ENCODE results near the gene NEK7.

DNA sequence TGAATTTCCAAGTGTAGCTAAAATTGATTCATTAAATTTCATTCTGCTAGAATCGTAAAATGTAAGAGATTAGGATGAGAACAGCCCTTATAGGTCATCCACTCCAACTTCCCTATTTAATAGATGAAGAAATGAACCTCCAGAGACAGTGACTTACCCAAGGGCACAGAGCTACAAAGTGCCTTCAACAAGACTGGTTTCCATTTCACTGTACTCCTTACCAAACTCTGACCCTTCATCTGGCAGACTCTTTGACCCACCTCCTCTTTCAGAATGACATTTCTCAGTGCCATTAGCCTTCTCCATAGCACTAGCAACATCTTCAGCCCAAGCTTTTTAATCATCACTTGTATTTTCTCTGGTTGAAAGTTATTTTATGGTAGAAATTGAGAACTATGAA lies 161.3 kb downstream of the NEK7 start:
- TF ChIP-seq, protein P1, sequence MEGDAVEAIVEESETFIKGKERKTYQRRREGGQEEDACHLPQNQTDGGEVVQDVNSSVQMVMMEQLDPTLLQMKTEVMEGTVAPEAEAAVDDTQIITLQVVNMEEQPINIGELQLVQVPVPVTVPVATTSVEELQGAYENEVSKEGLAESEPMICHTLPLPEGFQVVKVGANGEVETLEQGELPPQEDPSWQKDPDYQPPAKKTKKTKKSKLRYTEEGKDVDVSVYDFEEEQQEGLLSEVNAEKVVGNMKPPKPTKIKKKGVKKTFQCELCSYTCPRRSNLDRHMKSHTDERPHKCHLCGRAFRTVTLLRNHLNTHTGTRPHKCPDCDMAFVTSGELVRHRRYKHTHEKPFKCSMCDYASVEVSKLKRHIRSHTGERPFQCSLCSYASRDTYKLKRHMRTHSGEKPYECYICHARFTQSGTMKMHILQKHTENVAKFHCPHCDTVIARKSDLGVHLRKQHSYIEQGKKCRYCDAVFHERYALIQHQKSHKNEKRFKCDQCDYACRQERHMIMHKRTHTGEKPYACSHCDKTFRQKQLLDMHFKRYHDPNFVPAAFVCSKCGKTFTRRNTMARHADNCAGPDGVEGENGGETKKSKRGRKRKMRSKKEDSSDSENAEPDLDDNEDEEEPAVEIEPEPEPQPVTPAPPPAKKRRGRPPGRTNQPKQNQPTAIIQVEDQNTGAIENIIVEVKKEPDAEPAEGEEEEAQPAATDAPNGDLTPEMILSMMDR (IDR thresholded peaks at IDR 0.05; ENCODE audit: low read length), result no peak
- no peak for TF ChIP-seq EZH2 (IDR thresholded peaks at IDR 0.05; ENCODE audit: borderline replicate concordance, low read length)

All from OCI-LY1 (cell line).